Ureter (tissue), 1 donor: ENCODE data around the gene PPP1R10. TPM values are rescaled to one million over a fixed set of nuclear protein-coding genes. Genes with fewer than 3 reads are reported as not detected.
A peak's percentile ranks its signal among the peaks of the same experiment; 100 is the strongest.

Experiments
- DNase-seq: peaks from one replicate; pipeline ENCODE4 v3.0.0-alpha.2; 2020; ENCODE audit warnings: low spot score
- total RNA-seq: library from RNA; stranded (reverse); gene quantifications from one replicate; pipeline ENCODE4 v1.2.4, GENCODE V29; 2023
- donor health status: DM: yes; HTN: yes; CAD: no.

PPP1R10 gene
- total RNA-seq, 1 donor from 2014 or later: 93.7 TPM

- DNase-seq: no peak
These were observed 2.5 kb upstream of the PPP1R10 start for GRCh38 chr6:30619561-30619960.

DNA sequence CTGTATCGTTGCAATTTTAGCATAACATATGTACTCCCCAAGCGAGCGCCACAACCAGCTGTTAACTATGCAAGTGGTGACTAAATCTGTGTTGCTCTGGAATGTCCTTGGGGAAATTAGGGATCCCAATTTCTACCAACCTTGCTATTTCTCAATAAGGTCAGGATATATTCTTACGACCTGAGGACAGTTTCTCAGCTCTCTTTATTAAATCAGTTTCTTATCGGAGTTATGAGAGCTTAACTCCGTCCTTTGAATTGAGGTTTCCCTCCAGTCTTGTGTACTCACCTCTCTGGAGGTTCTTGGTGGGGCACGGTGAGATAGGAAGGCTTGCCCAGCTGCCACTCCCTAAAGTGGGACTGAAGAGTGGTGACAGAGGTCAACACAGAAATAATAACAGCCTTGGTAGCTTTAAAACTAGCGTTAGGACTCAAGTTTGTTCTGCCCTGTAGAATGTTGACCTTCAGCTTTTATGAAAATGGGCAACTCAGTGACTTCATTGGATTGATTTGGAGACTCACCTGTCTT, 1.3 kb upstream of the PPP1R10 start:
- no peak for DNase-seq

DNA sequence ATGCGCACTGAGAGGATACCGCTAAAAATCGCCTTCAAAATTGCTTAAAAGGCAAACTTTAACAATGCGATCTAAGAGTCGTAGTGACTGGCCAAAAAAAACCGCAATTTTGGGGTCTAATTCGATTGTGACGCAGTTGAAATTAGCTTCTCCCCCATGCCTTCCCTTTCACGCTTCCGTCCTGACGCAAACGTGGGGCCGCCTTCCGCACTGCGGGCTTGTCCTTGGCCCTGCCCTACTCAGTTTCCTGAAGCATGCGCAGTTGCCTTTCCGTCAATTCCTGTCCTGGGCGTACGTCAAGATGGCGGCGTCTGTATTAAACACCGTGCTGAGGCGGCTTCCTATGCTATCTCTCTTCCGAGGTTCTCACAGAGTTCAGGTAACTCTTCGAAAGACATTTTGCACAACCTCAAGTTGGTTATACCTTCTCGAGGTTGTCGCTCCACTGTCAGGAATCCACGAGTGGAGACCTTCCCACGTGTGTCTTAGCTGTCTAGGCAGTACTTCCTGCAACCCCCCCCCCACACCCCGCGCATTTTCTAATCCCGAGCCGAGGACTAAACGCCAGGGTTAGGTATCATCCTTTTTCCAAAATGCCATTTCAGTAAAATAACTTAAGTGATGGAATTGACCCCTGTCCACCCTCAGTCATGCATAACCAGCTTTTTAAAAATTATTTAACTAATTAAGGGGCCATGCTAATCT, 674 bp upstream of the PPP1R10 start, which contains the start of gene MRPS18B:
Gene MRPS18B, plus strand, starts transcription at position 276 of the 705 bp plus-strand sequence. Its CDS starts 26 bp downstream, at position 302.
- peak; percentile 99 for DNase-seq

- no peak for DNase-seq
These were observed 859 bp downstream of the PPP1R10 start for GRCh38 chr6:30615958-30616810.

- DNase-seq: peak; percentile 64
These were observed 1.7 kb downstream of the PPP1R10 start for GRCh38 chr6:30615219-30615957.

GRCh38 chr6:30614843-30615218, 2.2 kb downstream of the PPP1R10 start:
- DNase-seq: peak; percentile 94

DNA sequence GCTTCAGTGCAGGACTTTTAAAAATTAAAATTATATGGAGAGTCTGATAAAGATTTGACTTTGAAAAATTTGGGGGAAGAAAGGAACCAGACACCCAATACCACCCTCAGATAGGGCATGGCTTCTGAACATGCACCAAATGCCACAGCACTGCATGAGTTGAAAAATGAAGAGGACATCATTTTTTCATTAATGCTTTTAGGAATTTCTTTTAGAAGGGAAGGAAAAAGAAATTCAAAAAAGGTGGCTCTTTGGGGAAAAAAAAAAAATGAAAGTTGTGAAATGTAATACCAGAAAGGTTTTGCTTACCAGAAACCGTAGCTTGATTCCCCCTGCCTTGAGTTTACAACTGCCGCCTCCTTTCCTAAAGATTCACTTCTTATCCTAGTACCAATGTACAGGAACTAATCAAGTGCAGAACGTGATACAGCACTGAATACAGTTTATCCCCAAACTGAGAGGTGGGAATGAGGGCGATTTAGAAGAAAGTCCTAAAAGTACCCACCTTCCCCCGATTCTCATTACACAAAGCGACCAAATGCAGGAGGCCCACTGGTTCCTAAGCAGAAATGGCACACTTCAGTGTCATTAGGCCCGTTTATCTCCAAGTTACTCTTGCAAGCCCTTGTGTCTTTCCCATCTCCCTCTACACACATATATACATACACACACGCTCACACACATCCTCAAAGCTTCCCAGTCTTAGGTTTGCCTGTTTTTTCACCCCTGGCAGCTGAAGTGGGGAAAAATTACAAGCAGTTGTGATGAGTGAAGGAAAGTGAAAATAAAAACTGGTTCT, 2.8 kb downstream of the PPP1R10 start:
- no peak for DNase-seq

GRCh38 chr6:30613251-30614043, 3.6 kb downstream of the PPP1R10 start:
- no peak for DNase-seq

DNA sequence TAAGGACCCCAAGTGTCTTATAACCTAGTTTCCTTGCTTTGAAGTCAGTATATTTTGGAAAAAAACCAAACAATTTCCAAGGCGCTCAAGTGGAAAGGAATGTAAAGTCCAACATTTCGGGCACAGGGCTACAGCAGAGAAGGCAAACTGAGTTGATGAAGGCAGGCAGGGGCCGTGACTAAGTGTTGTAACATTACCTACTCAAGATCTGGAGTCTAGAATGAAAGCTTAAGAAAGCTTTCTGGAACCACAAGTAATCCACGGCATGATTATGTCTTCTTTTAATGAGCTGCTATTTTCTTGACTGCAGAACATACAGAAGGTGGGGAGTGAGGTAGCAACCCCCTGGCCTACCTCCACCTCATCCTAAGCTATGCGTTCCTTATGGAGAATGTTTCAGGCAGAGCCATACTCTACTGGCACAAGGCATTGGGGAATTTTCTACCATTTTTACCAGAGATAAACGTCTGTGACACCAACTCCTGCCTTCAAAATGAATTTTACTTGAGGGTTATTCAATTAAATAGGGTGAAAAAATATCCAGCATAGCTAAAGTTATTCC, 4.3 kb downstream of the PPP1R10 start:
- DNase-seq: no peak

GRCh38 chr6:30612213-30612612, 4.8 kb downstream of the PPP1R10 start:
- no peak for DNase-seq

- no peak for DNase-seq
These were observed 5.2 kb downstream of the PPP1R10 start for GRCh38 chr6:30611856-30612194.

DNA sequence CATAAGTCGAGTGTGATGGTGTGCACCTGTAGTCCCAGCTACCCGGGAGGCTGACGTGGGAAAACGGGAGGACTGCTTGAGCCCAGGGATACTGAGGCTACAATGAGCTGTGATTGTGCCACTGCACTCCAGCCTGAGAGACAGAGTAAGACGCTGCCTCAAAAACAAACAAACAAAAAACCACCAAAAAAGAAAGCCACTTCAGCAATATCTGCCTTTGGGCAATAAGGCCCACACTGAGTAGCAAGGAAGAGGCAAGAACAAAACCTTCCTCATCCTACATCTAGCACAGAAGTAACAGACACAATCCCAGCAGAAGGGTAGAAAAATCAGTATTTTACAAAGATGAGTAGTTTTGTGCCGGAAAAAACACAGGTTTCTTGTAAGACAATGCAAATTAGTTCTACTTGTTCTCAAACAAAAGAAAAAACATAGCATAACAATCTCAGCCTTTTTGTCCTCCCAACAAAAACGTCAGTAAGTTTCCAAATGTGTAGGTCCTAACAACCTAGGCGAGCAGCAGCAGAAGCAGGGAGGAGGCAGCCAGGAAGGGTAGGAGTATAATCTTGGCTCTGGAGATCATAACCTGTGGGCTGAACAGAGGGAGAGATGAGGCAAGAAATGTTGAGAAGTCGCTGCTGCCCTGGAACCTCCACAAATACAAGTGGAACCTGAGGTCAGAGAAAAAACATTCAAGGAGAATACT, 5.7 kb downstream of the PPP1R10 start:
- no peak for DNase-seq

DNA sequence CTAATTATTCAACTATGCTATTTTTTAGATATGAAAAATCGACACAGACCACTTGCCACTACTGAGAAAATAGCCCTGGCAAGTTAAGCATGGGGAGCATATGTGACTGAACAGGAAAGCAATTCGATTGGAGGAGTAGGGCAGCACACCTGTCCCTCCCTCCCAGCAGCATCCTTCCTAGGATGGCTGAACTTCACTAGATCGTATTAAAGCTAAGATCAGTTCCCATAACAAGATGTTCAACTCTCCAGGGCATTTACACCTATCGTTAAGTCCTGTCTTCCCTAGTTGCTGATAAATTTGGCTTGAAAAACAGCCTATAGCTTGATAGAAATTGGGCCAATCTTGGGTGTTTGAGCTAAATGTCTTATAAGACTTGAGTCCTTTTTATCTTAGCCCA, 7.0 kb downstream of the PPP1R10 start:
- DNase-seq: no peak

GRCh38 chr6:30603961-30604360, 13.1 kb downstream of the PPP1R10 start:
- DNase-seq: no peak

DNA sequence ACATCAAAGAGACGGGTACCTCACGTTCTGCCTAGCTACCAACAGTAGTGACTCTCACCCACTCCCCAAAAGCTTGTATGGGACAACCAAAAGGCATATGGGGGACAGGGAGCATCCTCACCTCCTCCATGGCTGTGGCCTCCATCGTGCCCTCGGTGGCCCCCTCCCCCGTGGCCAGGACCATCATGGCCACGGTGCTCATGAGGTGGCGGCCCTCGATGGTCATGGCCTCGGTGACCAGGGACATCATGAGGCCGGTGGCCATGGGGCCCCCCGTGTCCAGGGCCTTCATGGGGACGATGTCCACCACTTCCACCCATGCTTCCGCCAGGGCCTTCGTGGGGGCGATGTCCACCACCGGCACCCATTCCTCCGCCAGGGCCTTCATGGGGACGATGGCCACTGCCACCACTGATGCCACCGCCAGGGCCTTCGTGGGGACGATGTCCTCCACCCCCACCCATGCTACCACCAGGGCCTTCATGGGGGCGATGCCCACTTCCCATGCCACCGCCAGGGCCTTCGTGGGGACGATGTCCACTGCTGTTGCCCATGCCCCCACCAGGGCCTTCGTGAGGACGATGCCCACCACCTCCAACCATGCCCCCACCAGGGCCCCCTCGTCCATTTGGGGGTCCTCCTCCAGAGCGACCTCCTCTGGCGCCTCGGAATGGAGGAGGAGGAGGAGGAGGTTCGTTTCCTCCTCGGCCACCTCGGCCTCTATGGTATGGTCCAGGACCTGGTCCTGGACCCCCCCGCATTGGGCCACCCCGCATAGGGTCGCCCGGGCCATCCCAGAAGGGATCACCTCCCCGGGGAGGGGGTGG, 15.0 kb downstream of the PPP1R10 start:
- DNase-seq: no peak

DNA sequence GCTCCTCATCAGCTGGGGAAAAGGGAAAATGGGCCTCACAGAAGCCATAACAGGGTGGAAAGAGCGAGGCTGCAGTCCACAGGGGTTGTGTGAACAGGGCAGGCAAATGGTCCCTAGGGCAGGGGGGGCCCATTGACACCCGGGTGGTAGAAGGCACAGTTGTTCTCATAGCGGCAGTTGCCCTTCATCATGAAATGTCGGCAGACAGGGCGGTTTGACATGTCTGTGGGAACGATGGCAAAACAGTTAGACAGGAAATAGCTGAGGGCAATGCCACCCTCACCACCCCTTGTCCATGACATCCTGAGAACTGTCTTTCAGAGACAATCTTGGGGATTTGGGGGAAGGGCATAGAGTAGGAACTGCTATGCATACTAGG, 15.6 kb downstream of the PPP1R10 start:
- DNase-seq: no peak

GRCh38 chr6:30600451-30600961, 16.5 kb downstream of the PPP1R10 start:
- no peak for DNase-seq

DNA sequence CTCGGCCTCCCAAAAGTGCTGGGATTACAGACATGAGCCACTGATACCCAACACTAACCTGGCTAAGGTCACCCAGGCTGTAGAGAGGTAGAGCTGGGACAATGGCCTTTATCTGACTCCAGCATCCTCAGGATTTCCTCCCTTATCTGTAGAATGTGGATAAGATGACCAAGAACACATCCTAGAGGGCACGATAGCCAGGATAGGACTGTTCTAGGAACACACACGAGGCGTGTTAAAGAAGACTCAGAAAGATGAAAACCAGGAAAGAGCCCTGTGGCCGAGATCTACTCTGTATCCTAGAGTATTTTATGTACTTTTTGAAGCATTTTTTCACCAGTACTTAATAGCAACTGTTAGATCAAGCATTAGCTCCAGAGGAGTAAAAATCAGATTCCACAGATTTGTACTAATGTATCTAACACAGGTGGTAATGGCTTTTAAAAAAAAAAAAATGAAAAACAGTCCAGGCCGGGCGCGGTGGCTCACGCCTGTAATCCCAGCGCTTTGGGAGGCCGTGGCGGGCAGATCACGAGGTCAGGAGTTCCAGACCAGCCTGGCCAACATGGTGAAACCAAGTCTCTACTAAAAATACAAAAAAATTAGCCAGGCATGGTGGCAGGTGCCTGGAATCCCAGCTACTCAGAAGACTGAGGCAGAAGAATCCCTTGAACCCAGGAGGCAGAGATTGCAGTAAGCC, 17.3 kb downstream of the PPP1R10 start:
- DNase-seq: no peak
